GM12878 (cell line): Measurements from ENCODE around the gene C22orf31. TPM values are rescaled to one million over a fixed set of nuclear protein-coding genes. Genes with fewer than 3 reads are reported as not detected.

Source experiments
- ATAC-seq: fragments of 200-7000 bp; cut with Tn5 transposase; 3 replicates; pipeline ENCODE4 v1.9.1; 2020; ENCODE audit warnings: mild to moderate bottlenecking, moderate library complexity
- BruUV-seq: library from RNA; stranded (reverse); fragments of 400-500 nt; replicated peaks from 2 replicates; lab custom pipeline; 2021; lab: Mats Ljungman, UMichigan
- CTCF ChIA-PET: fragments of 300-600 bp; sonication (Branson Sonifier 250); formaldehyde crosslinking; extraction: SDS; loops from one replicate; lab custom pipeline; 2021; ENCODE audit warnings: inconsistent platforms; lab: Yijun Ruan, JAX
- POLR2A ChIA-PET: fragments of 350-600 bp; formaldehyde crosslinking; extraction: SDS; loops from one replicate; lab custom pipeline; 2021; ENCODE audit warnings: inconsistent platforms; lab: Charles Lee
- RAD21 ChIA-PET: fragments of 300-600 bp; sonication (Branson Sonifier 250); formaldehyde crosslinking; loops from one replicate; lab custom pipeline; 2023; ENCODE audit warnings: antibody characterized with exemption; ENCODE audit not compliant: unreplicated experiment; lab: Charles Lee
- SMC1A ChIA-PET: fragments of 300-600 bp; sonication (Branson Sonifier 250); formaldehyde crosslinking; loops from one replicate; lab custom pipeline; 2023; ENCODE audit not compliant: unreplicated experiment, uncharacterized antibody; lab: Charles Lee
- DNase-seq: peaks from one replicate; pipeline ENCODE4 v3.0.0-alpha.2; 2011; ENCODE audit warnings: low read depth, low spot score
- FAIRE-seq: peaks from 3 replicates; lab custom pipeline; 2011; peaks lifted over from hg19 to GRCh38; lab: Jason Lieb, UNC
- H2AFZ ChIP-seq: 2 replicates; pipeline ENCODE4 v1.6.0; 2011; ENCODE audit warnings: low read depth, low read length, control low read depth; ENCODE audit not compliant: control insufficient read depth
- H3K27ac ChIP-seq: 2 replicates; pipeline ENCODE4 v1.5.1; 2011; ENCODE audit warnings: control low read depth; ENCODE audit not compliant: control insufficient read depth, insufficient read depth
- H3K27me3 ChIP-seq, 2 experiments: replicated peaks in 1 of 2; 2 replicates each; pipeline versions ENCODE4 v1.6.0 to v1.6.1; 2011; ENCODE audit warnings: low read length in 1 of 2; ENCODE audit not compliant: control insufficient read depth in 2 of 2, insufficient read depth in 2 of 2
- H3K36me3 ChIP-seq, 2 experiments: 2 replicates each; pipeline ENCODE4 v1.5.1; 2011; ENCODE audit warnings: low read length in 1 of 2; ENCODE audit not compliant: control insufficient read depth in 2 of 2, insufficient read depth in 2 of 2
- H3K4me1 ChIP-seq: 2 replicates; pipeline ENCODE4 v1.6.1; 2011; ENCODE audit warnings: mild to moderate bottlenecking, low read length, moderate library complexity, mixed read lengths; ENCODE audit not compliant: control insufficient read depth, insufficient read depth
- H3K4me2 ChIP-seq: 2 replicates; pipeline ENCODE4 v1.6.0; 2011; ENCODE audit warnings: control low read depth; ENCODE audit not compliant: control insufficient read depth, insufficient read depth
- H3K4me3 ChIP-seq: fragments of 200-600 bp; sonication (generic); 2 replicates; pipeline ENCODE4 v1.5.1; 2016
- H3K79me2 ChIP-seq: 2 replicates; pipeline ENCODE4 v1.6.0; 2011; ENCODE audit warnings: low read length; ENCODE audit not compliant: control insufficient read depth, insufficient read depth
- H3K9ac ChIP-seq: 2 replicates; pipeline ENCODE4 v1.8.0; 2011; ENCODE audit warnings: low read length, control low read depth, mixed read lengths; ENCODE audit not compliant: control insufficient read depth, insufficient read depth
- H3K9me3 ChIP-seq: replicated peaks from 3 replicates; pipeline ENCODE4 v1.5.1; 2011; ENCODE audit warnings: mild to moderate bottlenecking, low read length; ENCODE audit not compliant: control insufficient read depth, insufficient read depth
- H4K20me1 ChIP-seq: 2 replicates; pipeline ENCODE4 v1.6.0; 2011; ENCODE audit not compliant: control insufficient read depth, insufficient read depth
- BCLAF1 ChIP-seq: fragments of 450-650 bp; IDR thresholded peaks from 2 replicates; pipeline ENCODE4 v1.6.1; 2017; ENCODE audit warnings: antibody characterized with exemption, mild to moderate bottlenecking, moderate library complexity
- CEBPB ChIP-seq, 2 experiments: fragments of 150-350 bp in 1 of 2; IDR thresholded peaks; 2 replicates each; pipeline ENCODE4 v1.6.1; 2012 to 2014; ENCODE audit warnings: low read depth in 2 of 2, low read length in 2 of 2, borderline replicate concordance in 1 of 2, inconsistent platforms in 1 of 2
- HDAC2 ChIP-seq: fragments of 200-600 bp; sonication (generic); IDR thresholded peaks from 2 replicates; pipeline ENCODE4 v1.6.1; 2017
- HDAC6 ChIP-seq: fragments of 200-600 bp; sonication (generic); IDR thresholded peaks from one replicate; pipeline ENCODE4 v1.8.0; 2017; ENCODE audit warnings: antibody characterized with exemption; ENCODE audit not compliant: unreplicated experiment
- KAT2A ChIP-seq: conservative IDR thresholded peaks from 2 replicates; pipeline ENCODE4 v1.6.1; 2011; ENCODE audit warnings: low read depth, low read length; ENCODE audit not compliant: control insufficient read depth
- KDM1A ChIP-seq: fragments of 200-600 bp; sonication (generic); IDR thresholded peaks from 2 replicates; pipeline ENCODE4 v1.6.1; 2016; ENCODE audit warnings: borderline replicate concordance
- KLF5 ChIP-seq: fragments of 450-650 bp; IDR thresholded peaks from 2 replicates; pipeline ENCODE4 v1.6.1; 2014; ENCODE audit warnings: mild to moderate bottlenecking; ENCODE audit not compliant: partially characterized antibody
- PML ChIP-seq: IDR thresholded peaks from 2 replicates; pipeline ENCODE4 v1.6.1; 2012; ENCODE audit warnings: low read length, inconsistent platforms
- SPI1 ChIP-seq: IDR thresholded peaks from 2 replicates; pipeline ENCODE4 v1.6.1; 2011; ENCODE audit warnings: low read depth, mild to moderate bottlenecking, low read length, moderate library complexity, borderline replicate concordance; ENCODE audit not compliant: insufficient read depth
- ZBTB40 ChIP-seq: fragments of 450-650 bp; IDR thresholded peaks from 2 replicates; pipeline ENCODE4 v1.6.1; 2016; ENCODE audit warnings: mild to moderate bottlenecking, moderate library complexity, borderline replicate concordance
- WGBS: methylation state at CpG from one replicate; pipeline ENCODE4 v1.1.6; 2016; ENCODE audit warnings: low lambda C conversion rate; ENCODE audit not compliant: insufficient replicate concordance, insufficient coverage; ENCODE audit errors: missing lambda C conversion rate; 5-methylcytosine and 5-hydroxymethylcytosine counted together
- in situ Hi-C: fragments of 300-500 bp; cut with MboI; formaldehyde crosslinking; loops from 9 replicates; pipeline ENCODE4 v1.14.3; 2018; ENCODE audit warnings: mixed read lengths
- intact Hi-C: fragments of 100-400 bp; cut with micrococcal nuclease; formaldehyde crosslinking; loops from one replicate; pipeline ENCODE4 v1.14.2; 2022; ENCODE audit not compliant: unreplicated experiment
- polyA plus RNA-seq, 11 experiments: library from polyadenylated mRNA; depleted of rRNA in 4 of 11; unstranded in 6 of 11; stranded (reverse) in 5 of 11; fragments of >200 nt; fragmentation: Nextera tagmentation in 4 of 11; fragmentation: Illumina TruSeq in 1 of 11; extraction: Ambion mirVana in 4 of 11; extraction: Trizol in 1 of 11; gene quantifications; 1 replicate in 1 of 11; 2 replicates in 10 of 11; pipeline versions ENCODE4 v1.2.1 to v1.2.3, GENCODE V29; 2011 to 2016; ENCODE audit warnings: inconsistent platforms in 2 of 11, missing spikeins in 2 of 11, low read depth in 1 of 11
- total RNA-seq, 4 experiments: library from RNA; depleted of rRNA in 3 of 4; stranded (reverse); fragments of >200 nt in 3 of 4; fragmentation: Illumina TruSeq in 1 of 4; extraction: Trizol in 1 of 4; gene quantifications; 2 replicates each; pipeline versions ENCODE4 v1.2.1 to v1.2.3, GENCODE V29; 2013 to 2021

The C22orf31 gene
- total and polyA plus RNA-seq, 10 of the 15 experiments (the other 5 are each of a cell fraction or from before 2014, with no cell fraction given): not detected

- Histone ChIP-seq H3K4me3 (no peak overlapping the region), H3K27ac (no peak overlapping the region), H2AFZ (no peak overlapping the region), H3K9ac (no peak overlapping the region), H4K20me1 (no peaks in the 10 kb centered on the region; the same call in 1 of the 2 replicates), H3K27me3 (no peaks in the 10 kb centered on the region), H3K9me3 (no peaks in the 10 kb centered on the region), H3K36me3 (no peaks in the 10 kb centered on the region), H3K4me2 (no peak overlapping the region), H3K4me1 (no peaks in the 10 kb centered on the region), H3K79me2 (no peaks in the 10 kb centered on the region)
- WGBS: 2% methylated on average over 2 of the region's 2 CpGs
- in situ Hi-C loops: no loop called here
- DNase-seq (no peak), FAIRE-seq (no peak), ATAC-seq (peak; percentile 76)
- ChIA-PET POLR2A (interaction anchor here (0.7 kb wide), 1 partner anchor 23 kb away, joined by 3 read pairs; no protein-coding TSS in a partner anchor), CTCF (interaction anchor here (1.2 kb wide), 1 partner anchor 10 kb away, joined by 3 read pairs; no protein-coding TSS in a partner anchor), SMC1A (interaction anchor here (0.8 to 2.3 kb wide), 3 partner anchors 9 to 11 kb away, joined by 3 to 5 read pairs (median 5); no protein-coding TSS in a partner anchor), RAD21 (interaction anchor here (1.4 kb wide), 1 partner anchor 62 kb away, joined by 4 read pairs; no protein-coding TSS in a partner anchor)
- intact Hi-C loops: no loop called here
- no TSS peak for BruUV-seq
- TF ChIP-seq SPI1 (peak; percentile 34; the same call in 1 of the 2 replicates), HDAC2 (no peak)
These were observed 43.8 kb upstream of the C22orf31 start for GRCh38 chr22:29105468-29105867.

- Histone ChIP-seq H3K4me3 (no peak overlapping the region), H3K9me3 (no peaks in the 10 kb centered on the region), H4K20me1 (no peaks in the 10 kb centered on the region; the same call in 1 of the 2 replicates), H3K4me1 (no peaks in the 10 kb centered on the region), H3K79me2 (no peaks in the 10 kb centered on the region), H3K27me3 (no peaks in the 10 kb centered on the region), H3K4me2 (no peak overlapping the region), H3K9ac (no peak overlapping the region), H3K27ac (no peak overlapping the region), H2AFZ (no peak overlapping the region), H3K36me3 (no peaks in the 10 kb centered on the region)
- in situ Hi-C loops: no loop called here
- ATAC-seq: no peak
- POLR2A ChIA-PET: no interaction called here
- BruUV-seq: no TSS peak
- intact Hi-C loops: no loop called here
- SMC1A ChIA-PET: no interaction called here
- RAD21 ChIA-PET: interaction anchor here (1.1 kb wide), 1 partner anchor 51 kb away, joined by 3 read pairs; no protein-coding TSS in a partner anchor
- no peak for DNase-seq
- 0% methylated on average over 1 of the region's 1 CpG for WGBS
- CTCF ChIA-PET: interaction anchor here (1.2 kb wide), 1 partner anchor 12 kb away, joined by 3 read pairs; no protein-coding TSS in a partner anchor
- FAIRE-seq: no peak
- TF ChIP-seq KLF5 (no peak), BCLAF1 (no peak), KAT2A (no peak), CEBPB (IDR thresholded peaks at IDR 0.05; ENCODE audit: borderline replicate concordance in 1 of 2, low read depth in 2 of 2, low read length in 2 of 2) (no peak), PML (no peak), ZBTB40 (no peak), HDAC6 (no peak), KDM1A (no peak)
These were observed 41.5 kb upstream of the C22orf31 start for GRCh38 chr22:29103121-29103520.
